ENCODE measurements around the gene ZBTB39. TPM values are rescaled to one million over a fixed set of nuclear protein-coding genes. Genes with fewer than 3 reads are reported as not detected.
A peak's percentile ranks its signal among the peaks of the same experiment; 100 is the strongest.

ZBTB39 gene
- total RNA-seq, 1 donor from 2014 or later: 28.6 TPM

DNA sequence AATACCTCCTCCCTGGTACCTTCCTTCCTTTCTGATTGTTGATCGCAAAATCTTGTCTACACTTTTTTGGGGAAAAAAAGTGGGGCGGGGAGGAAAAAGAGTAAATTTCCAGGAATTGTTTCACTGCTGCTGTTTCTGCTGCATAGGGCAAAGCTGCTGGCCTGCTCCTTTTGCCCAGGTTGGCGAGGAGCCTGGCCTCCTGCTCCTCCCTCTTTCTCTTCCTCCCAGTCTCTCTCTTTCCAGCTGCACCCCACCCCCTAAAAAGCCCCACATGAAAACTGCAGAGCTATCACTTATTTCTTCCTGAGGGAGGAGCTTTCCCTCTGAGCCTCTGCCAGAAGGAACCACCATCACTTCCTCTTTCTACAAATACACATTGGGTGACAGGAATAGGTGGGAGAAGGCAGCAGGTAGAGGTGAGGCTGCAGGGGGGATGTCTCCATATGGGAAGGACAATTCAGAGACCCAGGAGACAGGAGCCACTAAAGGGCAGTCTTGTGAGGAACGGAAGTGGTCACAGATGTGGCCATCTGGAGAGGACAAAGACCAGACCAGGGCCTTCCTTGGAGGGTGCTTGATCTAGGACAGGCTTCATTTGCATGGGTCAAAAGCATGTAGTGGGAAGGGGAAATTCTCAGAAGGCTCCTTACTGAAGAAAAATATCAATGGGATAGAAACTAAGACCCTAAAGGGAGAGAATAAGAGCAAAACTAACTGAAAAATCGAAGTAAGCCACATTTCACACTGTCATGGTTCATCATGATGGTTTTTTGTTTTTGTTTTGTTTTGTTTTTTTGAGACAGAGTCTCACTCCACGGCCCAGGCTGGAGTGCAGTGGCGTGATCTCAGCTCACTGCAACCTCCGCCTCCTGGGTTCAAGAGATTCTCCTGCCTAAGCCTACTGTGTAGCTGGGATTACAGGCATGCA lies 14.8 kb downstream of the ZBTB39 start:
- Mint-ChIP-seq H3K4me1 (no peaks in the 10 kb centered on the region), H3K27me3 (ENCODE audit: low read depth) (peaks cover 4% of the 10 kb centered on the region), H3K4me3 (no peak overlapping the region), H3K27ac (ENCODE audit: unreplicated experiment) (no peak overlapping the region), H3K9me3 (no peaks in the 10 kb centered on the region), H3K36me3 (ENCODE audit: low read depth) (peaks cover 4% of the 10 kb centered on the region)
- no peak for DNase-seq (ENCODE audit: low read depth, low spot score)
- TF ChIP-seq, protein P1, sequence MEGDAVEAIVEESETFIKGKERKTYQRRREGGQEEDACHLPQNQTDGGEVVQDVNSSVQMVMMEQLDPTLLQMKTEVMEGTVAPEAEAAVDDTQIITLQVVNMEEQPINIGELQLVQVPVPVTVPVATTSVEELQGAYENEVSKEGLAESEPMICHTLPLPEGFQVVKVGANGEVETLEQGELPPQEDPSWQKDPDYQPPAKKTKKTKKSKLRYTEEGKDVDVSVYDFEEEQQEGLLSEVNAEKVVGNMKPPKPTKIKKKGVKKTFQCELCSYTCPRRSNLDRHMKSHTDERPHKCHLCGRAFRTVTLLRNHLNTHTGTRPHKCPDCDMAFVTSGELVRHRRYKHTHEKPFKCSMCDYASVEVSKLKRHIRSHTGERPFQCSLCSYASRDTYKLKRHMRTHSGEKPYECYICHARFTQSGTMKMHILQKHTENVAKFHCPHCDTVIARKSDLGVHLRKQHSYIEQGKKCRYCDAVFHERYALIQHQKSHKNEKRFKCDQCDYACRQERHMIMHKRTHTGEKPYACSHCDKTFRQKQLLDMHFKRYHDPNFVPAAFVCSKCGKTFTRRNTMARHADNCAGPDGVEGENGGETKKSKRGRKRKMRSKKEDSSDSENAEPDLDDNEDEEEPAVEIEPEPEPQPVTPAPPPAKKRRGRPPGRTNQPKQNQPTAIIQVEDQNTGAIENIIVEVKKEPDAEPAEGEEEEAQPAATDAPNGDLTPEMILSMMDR (conservative IDR thresholded peaks at IDR 0.05): no peak

DNA sequence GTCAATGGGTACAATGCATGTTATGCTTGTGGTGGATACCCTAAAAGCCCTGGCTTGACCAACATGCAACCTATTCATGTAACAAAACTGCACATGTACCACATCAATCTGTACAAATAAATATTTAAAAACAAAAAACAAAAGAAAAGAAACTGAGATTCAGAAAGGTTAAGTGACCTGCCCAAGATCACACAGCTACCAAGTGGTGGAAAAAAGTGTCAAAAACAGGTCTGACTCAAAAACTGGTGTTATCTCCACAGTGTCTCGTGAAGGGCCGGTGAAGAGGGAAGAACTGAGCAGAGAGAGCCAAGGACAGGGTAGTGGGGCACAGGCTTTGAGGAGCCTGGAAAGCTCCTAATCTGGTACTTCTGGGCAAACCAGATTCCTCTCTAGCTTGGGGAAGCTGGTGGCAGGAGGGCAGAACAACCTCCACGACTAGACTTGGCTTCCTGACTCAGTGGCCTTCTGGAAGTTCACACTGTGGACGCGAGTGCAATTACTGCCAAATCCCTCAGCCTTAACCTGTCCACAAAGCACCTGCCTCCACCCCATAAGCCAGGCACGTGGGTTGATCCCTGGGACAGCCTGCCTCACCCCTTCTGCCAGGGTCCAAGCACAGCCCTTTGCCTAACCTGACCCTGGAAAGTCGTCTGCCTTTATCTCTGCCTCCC lies 15.6 kb downstream of the ZBTB39 start:
- Mint-ChIP-seq H3K27me3 (ENCODE audit: low read depth) (peaks cover 4% of the 10 kb centered on the region), H3K4me3 (no peak overlapping the region), H3K4me1 (no peaks in the 10 kb centered on the region), H3K36me3 (ENCODE audit: low read depth) (no peaks in the 10 kb centered on the region), H3K27ac (ENCODE audit: unreplicated experiment) (no peak overlapping the region), H3K9me3 (no peaks in the 10 kb centered on the region)
- DNase-seq (ENCODE audit: low read depth, low spot score): no peak
- TF ChIP-seq, protein P1 (conservative IDR thresholded peaks at IDR 0.05): no peak

DNA sequence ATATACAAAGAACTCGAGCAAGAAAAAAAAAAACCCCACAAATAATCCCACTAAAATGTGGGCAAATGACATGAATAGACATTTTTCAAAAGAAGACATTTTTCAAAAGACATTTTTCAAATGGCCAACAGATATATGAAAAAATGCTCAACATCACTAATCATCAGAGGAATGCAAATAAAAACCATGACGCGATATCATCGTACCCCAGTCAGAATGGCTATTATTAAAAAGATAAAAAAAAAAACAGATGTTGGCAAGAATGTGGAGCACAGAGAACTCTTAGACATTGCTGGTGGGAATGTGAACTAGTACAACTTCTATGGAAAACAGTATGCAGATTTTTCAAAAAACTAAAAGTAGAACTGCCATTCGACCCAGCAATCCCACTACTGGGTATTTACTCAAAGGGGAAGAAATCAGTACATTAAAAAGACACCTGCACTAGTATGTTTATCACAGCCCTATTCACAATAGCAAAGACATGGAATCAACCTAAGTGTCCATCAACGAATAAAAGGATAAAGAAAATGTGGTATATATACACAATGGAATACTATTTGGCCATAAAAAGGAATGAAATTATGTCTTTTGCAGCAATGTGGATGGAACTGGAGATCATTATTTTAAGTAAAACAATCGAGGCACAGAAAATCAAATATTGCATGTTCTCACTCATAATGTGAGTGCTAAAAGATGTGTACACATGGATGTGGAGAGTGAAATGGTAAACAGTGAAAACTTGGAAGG lies 16.3 kb downstream of the ZBTB39 start:
- H3K27ac Mint-ChIP-seq (ENCODE audit: unreplicated experiment): no peak overlapping the region
- no peaks in the 10 kb centered on the region for H3K4me1 Mint-ChIP-seq
- H3K9me3 Mint-ChIP-seq: no peaks in the 10 kb centered on the region
- DNase-seq (ENCODE audit: low read depth, low spot score): no peak
- TF ChIP-seq, protein P1 (conservative IDR thresholded peaks at IDR 0.05): no peak
- no peaks in the 10 kb centered on the region for H3K36me3 Mint-ChIP-seq (ENCODE audit: low read depth)
- H3K4me3 Mint-ChIP-seq: no peak overlapping the region
- peaks cover 4% of the 10 kb centered on the region for H3K27me3 Mint-ChIP-seq (ENCODE audit: low read depth)

DNA sequence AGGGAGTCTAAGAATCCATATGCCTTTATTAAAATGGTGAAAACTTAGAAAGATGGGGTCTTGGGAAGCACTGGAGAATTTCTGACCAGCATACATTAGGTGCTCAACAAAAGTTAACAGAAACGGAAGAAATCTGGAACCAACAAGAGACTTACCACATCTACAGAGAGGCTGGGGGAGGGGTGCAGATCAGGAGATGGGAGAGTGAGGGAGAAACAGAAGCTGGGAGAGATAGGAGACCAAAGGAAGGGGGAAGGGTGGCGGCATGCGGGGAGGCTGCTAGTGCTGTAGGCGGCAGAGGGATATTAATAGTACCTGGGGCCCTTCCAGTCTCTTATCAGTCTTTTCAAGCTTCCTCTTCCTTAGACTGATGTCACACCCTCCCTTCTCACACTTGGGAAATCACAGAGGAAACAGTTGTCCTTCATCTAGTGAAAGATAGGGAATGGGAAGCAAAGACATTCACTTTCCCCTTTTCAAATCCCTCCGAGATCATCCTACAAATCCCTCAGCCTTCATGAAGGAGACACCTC lies 18.1 kb downstream of the ZBTB39 start:
- H3K27ac Mint-ChIP-seq (ENCODE audit: unreplicated experiment): no peak overlapping the region
- no peaks in the 10 kb centered on the region for H3K36me3 Mint-ChIP-seq (ENCODE audit: low read depth)
- H3K27me3 Mint-ChIP-seq (ENCODE audit: low read depth): peaks cover 4% of the 10 kb centered on the region
- TF ChIP-seq, protein P1 (conservative IDR thresholded peaks at IDR 0.05): no peak
- no peak for DNase-seq (ENCODE audit: low read depth, low spot score)
- H3K9me3 Mint-ChIP-seq: no peaks in the 10 kb centered on the region
- H3K4me3 Mint-ChIP-seq: no peak overlapping the region
- H3K4me1 Mint-ChIP-seq: no peaks in the 10 kb centered on the region

DNA sequence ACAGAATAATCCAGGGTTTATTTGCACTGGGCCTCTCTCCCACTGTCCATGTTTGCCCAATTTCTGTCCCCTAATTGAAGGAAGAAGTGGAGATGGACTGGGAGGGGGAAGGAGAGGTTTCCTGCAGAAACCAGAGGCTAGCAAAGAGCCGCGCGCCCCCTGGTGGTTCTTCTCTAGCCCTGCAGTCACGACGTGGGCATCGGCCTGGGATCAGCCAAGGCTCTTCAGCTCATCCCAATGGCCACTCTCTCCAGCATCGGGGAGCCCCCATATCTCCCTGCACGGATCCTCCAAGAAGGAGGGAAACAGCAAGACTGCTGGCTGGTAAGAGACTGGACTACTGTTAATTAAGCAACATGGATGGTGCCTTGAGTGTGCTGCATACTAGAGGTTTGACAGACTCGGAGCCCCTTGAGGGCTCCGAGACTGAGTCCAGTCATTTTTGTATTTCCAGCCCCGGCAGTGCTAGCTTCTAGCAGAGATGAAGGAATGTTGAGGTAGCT lies 18.7 kb downstream of the ZBTB39 start:
- H3K9me3 Mint-ChIP-seq: no peaks in the 10 kb centered on the region
- H3K27ac Mint-ChIP-seq (ENCODE audit: unreplicated experiment): peak overlapping the region; percentile 5
- no peaks in the 10 kb centered on the region for H3K36me3 Mint-ChIP-seq (ENCODE audit: low read depth)
- H3K4me1 Mint-ChIP-seq: no peaks in the 10 kb centered on the region
- peak; percentile 86 for DNase-seq (ENCODE audit: low read depth, low spot score)
- TF ChIP-seq, protein P1 (conservative IDR thresholded peaks at IDR 0.05): peak; percentile 95
- H3K27me3 Mint-ChIP-seq (ENCODE audit: low read depth): peaks cover 4% of the 10 kb centered on the region
- no peak overlapping the region for H3K4me3 Mint-ChIP-seq
